ENCODE results near the gene DLX6. TPM values are rescaled to one million over a fixed set of nuclear protein-coding genes. Genes with fewer than 3 reads are reported as not detected.

The DLX6 gene
- total RNA-seq, 1 experiment from 2014 or later = 1.1 TPM

GRCh38 chr7:97011104-97011503 is 5.8 kb downstream of the DLX6 start:
- CTCF ChIA-PET = no interaction called here
- Mint-ChIP-seq H3K27ac (ENCODE audit: unreplicated experiment) (no peak overlapping the region), H3K27me3 (ENCODE audit: unreplicated experiment) (peaks cover 66% of the 10 kb centered on the region), H3K4me3 (ENCODE audit: low read depth, unreplicated experiment) (no peak overlapping the region), H3K9me3 (ENCODE audit: low read depth, unreplicated experiment) (no peaks in the 10 kb centered on the region), H3K36me3 (ENCODE audit: insufficient read depth, unreplicated experiment) (peaks cover 6% of the 10 kb centered on the region), H3K4me1 (ENCODE audit: low read depth, unreplicated experiment) (no peaks in the 10 kb centered on the region)
- intact Hi-C loops (cut with micrococcal nuclease; ENCODE audit: unreplicated experiment) = no loop called here
- no TSS peak for BruUV-seq (replicated peaks)
- TF ChIP-seq CTCF (IDR thresholded peaks at IDR 0.05; ENCODE audit: unreplicated experiment) = no peak
- DNase-seq = no peak

- CTCF ChIA-PET = no interaction called here
- intact Hi-C loops (cut with micrococcal nuclease; ENCODE audit: unreplicated experiment) = no loop called here
- H3K27ac Mint-ChIP-seq (ENCODE audit: unreplicated experiment) = no peak overlapping the region
- no TSS peak for BruUV-seq (replicated peaks)
- no peak for TF ChIP-seq CTCF (IDR thresholded peaks at IDR 0.05; ENCODE audit: unreplicated experiment)
- H3K9me3 Mint-ChIP-seq (ENCODE audit: low read depth, unreplicated experiment) = no peaks in the 10 kb centered on the region
- DNase-seq = no peak
- peaks cover under 1% of the 10 kb centered on the region for H3K4me1 Mint-ChIP-seq (ENCODE audit: low read depth, unreplicated experiment)
- peaks cover 5% of the 10 kb centered on the region for H3K36me3 Mint-ChIP-seq (ENCODE audit: insufficient read depth, unreplicated experiment)
- H3K27me3 Mint-ChIP-seq (ENCODE audit: unreplicated experiment) = peaks cover 72% of the 10 kb centered on the region
- no peak overlapping the region for H3K4me3 Mint-ChIP-seq (ENCODE audit: low read depth, unreplicated experiment)
Observed at GRCh38 chr7:97011536-97012364, 6.4 kb downstream of the DLX6 start.

GRCh38 chr7:97012365-97013133 is 7.2 kb downstream of the DLX6 start:
- no peaks in the 10 kb centered on the region for H3K9me3 Mint-ChIP-seq (ENCODE audit: low read depth, unreplicated experiment)
- no peak overlapping the region for H3K27ac Mint-ChIP-seq (ENCODE audit: unreplicated experiment)
- CTCF ChIA-PET = no interaction called here

More at GRCh38 chr7:97012365-97013133, 7.2 kb downstream of the DLX6 start:
- no TSS peak for BruUV-seq (replicated peaks)
- H3K36me3 Mint-ChIP-seq (ENCODE audit: insufficient read depth, unreplicated experiment) = peaks cover 9% of the 10 kb centered on the region
- no peak for TF ChIP-seq CTCF (IDR thresholded peaks at IDR 0.05; ENCODE audit: unreplicated experiment)
- no peak overlapping the region for H3K4me3 Mint-ChIP-seq (ENCODE audit: low read depth, unreplicated experiment)
- no peak for DNase-seq
- intact Hi-C loops (cut with micrococcal nuclease; ENCODE audit: unreplicated experiment) = no loop called here
- H3K4me1 Mint-ChIP-seq (ENCODE audit: low read depth, unreplicated experiment) = peaks cover 8% of the 10 kb centered on the region
- H3K27me3 Mint-ChIP-seq (ENCODE audit: unreplicated experiment) = peaks cover 80% of the 10 kb centered on the region
